WTC11 (cell line): ENCODE data around the gene ORM1. TPM values are rescaled to one million over a fixed set of nuclear protein-coding genes. Genes with fewer than 3 reads are reported as not detected.
"Not testable (repeated sequence)": the region's sequence is repeated elsewhere in the genome, so short reads cannot be mapped to it uniquely, and the experiment has no call there.

Experiments used
- ATAC-seq: fragments of 200-7000 bp; cut with Tn5 transposase; 2 replicates; pipeline ENCODE4 v1.10.0; 2021; ENCODE audit warnings: mild to moderate bottlenecking, moderate library complexity
- CTCF ChIA-PET: fragments of 300-600 bp; sonication (Branson Sonifier 250); formaldehyde crosslinking; loops from one replicate; lab custom pipeline; 2021; ENCODE audit warnings: antibody characterized with exemption; lab: Charles Lee
- POLR2A ChIA-PET: fragments of 350-600 bp; sonication (Branson Sonifier 250); formaldehyde crosslinking; loops from one replicate; lab custom pipeline; 2021; ENCODE audit warnings: antibody characterized with exemption; lab: Charles Lee
- DNase-seq: peaks from one replicate; pipeline ENCODE4 v3.0.0; 2021; ENCODE audit warnings: low spot score
- H3K27ac Mint-ChIP-seq: 2 replicates; pipeline ENCODE4 v1.8.0; 2021; ENCODE audit warnings: mixed read lengths
- H3K27me3 Mint-ChIP-seq: 2 replicates; pipeline ENCODE4 v1.8.0; 2021; ENCODE audit warnings: low read depth, mild to moderate bottlenecking, moderate library complexity, mixed read lengths
- H3K36me3 Mint-ChIP-seq: 2 replicates; pipeline ENCODE4 v1.8.0; 2021; ENCODE audit warnings: mixed read lengths
- H3K4me1 Mint-ChIP-seq: 2 replicates; pipeline ENCODE4 v1.8.0; 2022; ENCODE audit warnings: mixed read lengths
- H3K4me3 Mint-ChIP-seq: 2 replicates; pipeline ENCODE4 v1.8.0; 2021; ENCODE audit warnings: mild to moderate bottlenecking, moderate library complexity, mixed read lengths
- H3K9me3 Mint-ChIP-seq: 2 replicates; pipeline ENCODE4 v1.8.0; 2021; ENCODE audit warnings: mixed read lengths
- AFF4 ChIP-seq: sonication (generic); formaldehyde crosslinking; IDR thresholded peaks from 2 replicates; pipeline ENCODE4 v1.8.1; 2023; ENCODE audit warnings: mild to moderate bottlenecking, missing genetic modification reagents, borderline replicate concordance
- ATF6 ChIP-seq: sonication (generic); formaldehyde crosslinking; IDR thresholded peaks from 2 replicates; pipeline ENCODE4 v1.8.1; 2023; ENCODE audit warnings: mild to moderate bottlenecking, missing genetic modification reagents
- CREM ChIP-seq: sonication (generic); formaldehyde crosslinking; IDR thresholded peaks from 2 replicates; pipeline ENCODE4 v1.8.1; 2022; ENCODE audit warnings: mild to moderate bottlenecking, missing genetic modification reagents, moderate library complexity
- CTCF ChIP-seq: fragments of 200-600 bp; IDR thresholded peaks from 2 replicates; pipeline ENCODE4 v1.8.0; 2022; ENCODE audit warnings: antibody characterized with exemption
- EMX1 ChIP-seq: fragments of 250-450 bp; sonication (Bioruptor Pico); IDR thresholded peaks from 2 replicates; pipeline ENCODE4 v1.8.0; 2021; ENCODE audit warnings: mild to moderate bottlenecking
- ESRRA ChIP-seq: sonication (generic); formaldehyde crosslinking; IDR thresholded peaks from 2 replicates; pipeline ENCODE4 v1.8.1; 2022; ENCODE audit warnings: mild to moderate bottlenecking, missing genetic modification reagents, borderline replicate concordance
- FOXP1 ChIP-seq: sonication (generic); formaldehyde crosslinking; IDR thresholded peaks from 2 replicates; pipeline ENCODE4 v1.8.0; 2022; ENCODE audit warnings: missing genetic modification reagents, mild to moderate bottlenecking, moderate library complexity, borderline replicate concordance
- GABPB1 ChIP-seq: sonication (generic); formaldehyde crosslinking; IDR thresholded peaks from 2 replicates; pipeline ENCODE4 v1.8.1; 2023; ENCODE audit warnings: mild to moderate bottlenecking, missing genetic modification reagents
- IRF2 ChIP-seq: sonication (generic); formaldehyde crosslinking; IDR thresholded peaks from 2 replicates; pipeline ENCODE4 v1.8.0; 2022; ENCODE audit warnings: low read depth, missing genetic modification reagents, borderline replicate concordance
- JAZF1 ChIP-seq: fragments of 250-450 bp; sonication (Bioruptor Pico); IDR thresholded peaks from 2 replicates; pipeline ENCODE4 v1.9.0; 2021; ENCODE audit warnings: moderate library complexity, mild to moderate bottlenecking, inconsistent platforms
- MYBL2 ChIP-seq: sonication (generic); formaldehyde crosslinking; IDR thresholded peaks from 2 replicates; pipeline ENCODE4 v1.8.1; 2023; ENCODE audit warnings: mild to moderate bottlenecking, moderate library complexity, missing genetic modification reagents
- PREB ChIP-seq: sonication (generic); formaldehyde crosslinking; IDR thresholded peaks from 2 replicates; pipeline ENCODE4 v1.8.1; 2022; ENCODE audit warnings: mild to moderate bottlenecking, missing genetic modification reagents, moderate library complexity, borderline replicate concordance
- STAT6 ChIP-seq: sonication (generic); formaldehyde crosslinking; conservative IDR thresholded peaks from 2 replicates; pipeline ENCODE4 v1.8.1; 2023; ENCODE audit warnings: mild to moderate bottlenecking, low read depth, missing genetic modification reagents, moderate library complexity
- TEAD1 ChIP-seq: sonication (generic); formaldehyde crosslinking; IDR thresholded peaks from 2 replicates; pipeline ENCODE4 v1.8.0; 2022; ENCODE audit warnings: mild to moderate bottlenecking, missing genetic modification reagents
- ZBTB43 ChIP-seq: sonication (generic); formaldehyde crosslinking; IDR thresholded peaks from 2 replicates; pipeline ENCODE4 v1.8.1; 2023; ENCODE audit warnings: mild to moderate bottlenecking, missing genetic modification reagents
- ZNF219 ChIP-seq: sonication (generic); formaldehyde crosslinking; IDR thresholded peaks from 2 replicates; pipeline ENCODE4 v1.8.0; 2023; ENCODE audit warnings: missing genetic modification reagents, mild to moderate bottlenecking, borderline replicate concordance
- ZNF232 ChIP-seq: sonication (generic); formaldehyde crosslinking; IDR thresholded peaks from 2 replicates; pipeline ENCODE4 v1.8.0; 2022; ENCODE audit warnings: mild to moderate bottlenecking, missing genetic modification reagents
- total RNA-seq: library from RNA; stranded (reverse); gene quantifications from 3 replicates; pipeline ENCODE4 v1.2.3, GENCODE V29; 2021

ORM1 gene
- total RNA-seq, 1 experiment from 2014 or later, result 3.9 TPM

- POLR2A ChIA-PET, result interaction anchor here (0.7 kb wide), 1 partner anchor 327 kb away, joined by 5 read pairs; no protein-coding TSS in a partner anchor
- CTCF ChIA-PET, H3K4me3 Mint-ChIP-seq, H3K9me3 Mint-ChIP-seq, DNase-seq, H3K27me3 Mint-ChIP-seq, H3K4me1 Mint-ChIP-seq, ATAC-seq, H3K27ac Mint-ChIP-seq, H3K36me3 Mint-ChIP-seq: not testable (repeated sequence)
- peak; percentile 63; the same call in 1 of the 2 replicates for TF ChIP-seq GABPB1
Observed at GRCh38 chr9:114328937-114329624, 6.2 kb downstream of the ORM1 start.

GRCh38 chr9:114329625-114330022 is 6.7 kb downstream of the ORM1 start, which contains the start of gene ORM2:
TSS of gene ORM2 (plus strand) at chr9:114329869. CDS start at chr9:114329905, 36 bp downstream.
- ATAC-seq, H3K4me3 Mint-ChIP-seq, CTCF ChIA-PET, H3K27me3 Mint-ChIP-seq, H3K9me3 Mint-ChIP-seq, H3K27ac Mint-ChIP-seq, POLR2A ChIA-PET, DNase-seq, H3K4me1 Mint-ChIP-seq, H3K36me3 Mint-ChIP-seq: not testable (repeated sequence)

GRCh38 chr9:114330636-114331035 is 7.7 kb downstream of the ORM1 start:
- H3K4me3 Mint-ChIP-seq, result no peak overlapping the region
- ATAC-seq (no peak), DNase-seq (no peak)
- no peaks in the 10 kb centered on the region for H3K9me3 Mint-ChIP-seq
- H3K4me1 Mint-ChIP-seq, result no peaks in the 10 kb centered on the region
- H3K27me3 Mint-ChIP-seq, result peaks cover 3% of the 10 kb centered on the region; the same call in 1 of the 2 replicates
- no peak overlapping the region for H3K27ac Mint-ChIP-seq
- POLR2A ChIA-PET, result no interaction called here
- CTCF ChIA-PET, result no interaction called here
- H3K36me3 Mint-ChIP-seq, result peaks cover 9% of the 10 kb centered on the region; the same call in 1 of the 2 replicates
- TF ChIP-seq CREM (CRISPR knock-in tag), result no peak
- no peak for TF ChIP-seq IRF2 (CRISPR knock-in tag)
- no peak for TF ChIP-seq ZBTB43 (CRISPR knock-in tag)
- no peak for TF ChIP-seq ZNF219
- TF ChIP-seq PREB (CRISPR knock-in tag), result no peak
- no peak for TF ChIP-seq TEAD1 (CRISPR knock-in tag)
- TF ChIP-seq ZNF232 (CRISPR knock-in tag), result no peak
- no peak for TF ChIP-seq JAZF1 (CRISPR knock-in tag)
- no peak for TF ChIP-seq ATF6
- TF ChIP-seq CTCF, result no peak
- TF ChIP-seq ESRRA (CRISPR knock-in tag), result no peak
- no peak for TF ChIP-seq EMX1 (CRISPR knock-in tag)
- TF ChIP-seq MYBL2 (CRISPR knock-in tag), result no peak
- no peak for TF ChIP-seq STAT6 (CRISPR knock-in tag)
- no peak for TF ChIP-seq AFF4 (CRISPR knock-in tag)
- no peak for TF ChIP-seq FOXP1 (CRISPR knock-in tag)
